Regular cardiac myocyte (primary cell): Measurements from ENCODE around the gene ATP9A. TPM values are rescaled to one million over a fixed set of nuclear protein-coding genes. Genes with fewer than 3 reads are reported as not detected.

Experiments
- total RNA-seq: library from RNA; depleted of rRNA; stranded (reverse); fragments of >200 nt; gene quantifications from 2 replicates; pipeline ENCODE4 v1.2.3, GENCODE V29; 2014

Gene ATP9A, protein sequence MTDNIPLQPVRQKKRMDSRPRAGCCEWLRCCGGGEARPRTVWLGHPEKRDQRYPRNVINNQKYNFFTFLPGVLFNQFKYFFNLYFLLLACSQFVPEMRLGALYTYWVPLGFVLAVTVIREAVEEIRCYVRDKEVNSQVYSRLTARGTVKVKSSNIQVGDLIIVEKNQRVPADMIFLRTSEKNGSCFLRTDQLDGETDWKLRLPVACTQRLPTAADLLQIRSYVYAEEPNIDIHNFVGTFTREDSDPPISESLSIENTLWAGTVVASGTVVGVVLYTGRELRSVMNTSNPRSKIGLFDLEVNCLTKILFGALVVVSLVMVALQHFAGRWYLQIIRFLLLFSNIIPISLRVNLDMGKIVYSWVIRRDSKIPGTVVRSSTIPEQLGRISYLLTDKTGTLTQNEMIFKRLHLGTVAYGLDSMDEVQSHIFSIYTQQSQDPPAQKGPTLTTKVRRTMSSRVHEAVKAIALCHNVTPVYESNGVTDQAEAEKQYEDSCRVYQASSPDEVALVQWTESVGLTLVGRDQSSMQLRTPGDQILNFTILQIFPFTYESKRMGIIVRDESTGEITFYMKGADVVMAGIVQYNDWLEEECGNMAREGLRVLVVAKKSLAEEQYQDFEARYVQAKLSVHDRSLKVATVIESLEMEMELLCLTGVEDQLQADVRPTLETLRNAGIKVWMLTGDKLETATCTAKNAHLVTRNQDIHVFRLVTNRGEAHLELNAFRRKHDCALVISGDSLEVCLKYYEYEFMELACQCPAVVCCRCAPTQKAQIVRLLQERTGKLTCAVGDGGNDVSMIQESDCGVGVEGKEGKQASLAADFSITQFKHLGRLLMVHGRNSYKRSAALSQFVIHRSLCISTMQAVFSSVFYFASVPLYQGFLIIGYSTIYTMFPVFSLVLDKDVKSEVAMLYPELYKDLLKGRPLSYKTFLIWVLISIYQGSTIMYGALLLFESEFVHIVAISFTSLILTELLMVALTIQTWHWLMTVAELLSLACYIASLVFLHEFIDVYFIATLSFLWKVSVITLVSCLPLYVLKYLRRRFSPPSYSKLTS
- total RNA-seq: 23.2 and 40.3 TPM in 2 replicates

DNA sequence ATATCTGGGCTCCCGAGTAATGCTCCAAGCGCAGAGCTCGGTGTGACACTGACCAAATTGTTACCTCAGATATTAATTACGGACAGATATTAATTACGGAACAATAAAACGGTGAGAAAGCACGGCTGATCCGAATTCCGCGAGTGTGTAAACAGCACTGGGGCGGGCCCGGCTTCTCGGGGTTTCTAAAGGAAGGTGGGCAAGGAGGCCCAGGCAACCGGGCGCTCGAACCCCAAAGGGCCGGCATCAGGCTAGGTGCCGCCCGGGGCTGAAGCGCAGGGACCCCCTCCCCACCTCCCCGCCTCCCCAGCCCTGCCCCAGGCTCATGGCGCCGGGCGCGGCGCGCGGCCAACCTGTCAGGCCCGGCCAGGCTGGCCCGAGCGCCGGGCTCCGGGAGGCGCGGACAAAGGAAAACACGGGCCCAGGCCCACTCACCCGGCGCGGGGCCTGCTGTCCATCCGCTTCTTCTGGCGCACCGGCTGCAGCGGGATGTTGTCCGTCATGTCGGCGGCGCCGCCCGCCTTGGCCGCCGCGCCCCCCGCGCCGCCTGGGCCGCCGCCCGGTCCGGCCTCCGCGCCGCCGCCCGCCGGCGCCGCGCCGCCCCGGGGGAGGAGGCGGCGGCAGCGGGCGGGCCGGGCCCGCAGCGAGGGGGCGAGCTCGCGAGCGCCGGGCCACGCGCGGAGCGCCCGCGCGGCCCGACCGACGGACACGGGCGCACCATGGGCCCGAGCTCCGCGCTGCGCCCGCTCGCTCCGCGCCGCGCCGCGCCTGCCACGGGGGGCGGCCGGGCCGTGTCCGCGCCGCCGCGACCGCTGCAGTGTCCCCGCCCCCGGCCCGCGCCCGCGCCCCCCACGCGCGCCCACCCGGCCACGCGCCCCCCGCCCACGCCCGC, at the start of gene ATP9A:
Gene ATP9A (minus strand): TSS at position 524 of the 892 bp plus-strand sequence. CDS start 21 bp downstream, at position 503.

DNA sequence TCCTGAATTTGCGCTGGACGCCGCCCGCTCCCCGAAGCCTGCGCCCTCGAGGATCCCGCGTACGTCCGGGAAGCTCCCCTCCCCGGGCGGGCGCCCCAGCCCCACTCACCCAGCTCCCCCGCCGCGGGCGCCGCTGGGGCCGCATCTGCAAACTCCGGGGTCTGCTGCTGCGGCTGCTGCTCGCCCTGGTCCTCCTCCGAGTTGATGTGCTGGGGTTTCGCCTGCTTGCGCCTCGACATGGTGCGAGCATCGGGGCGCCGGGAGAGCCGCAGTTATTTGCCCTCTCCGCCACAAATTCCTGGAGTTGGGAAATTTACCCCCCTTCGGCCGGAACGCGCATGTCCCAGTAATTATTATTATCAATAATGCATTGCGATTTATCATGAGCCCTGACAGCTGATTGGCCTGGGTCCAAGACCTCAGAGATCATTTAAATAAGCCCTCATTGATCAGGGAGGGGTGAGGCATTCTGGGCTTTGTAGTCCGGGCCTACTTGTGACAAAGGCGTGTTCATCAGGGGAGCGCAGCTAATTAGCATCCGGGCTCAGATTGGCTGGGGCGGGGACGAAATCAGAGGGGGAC, 34.1 kb upstream of the ATP9A start, which contains the start of gene SALL4:
Gene SALL4 (minus strand): TSS at position 352 of the 582 bp plus-strand sequence. CDS start 113 bp downstream, at position 239.

Other genes with a start within 250 kb of the ATP9A start
- under 0.01 and 0.19 TPM in 2 replicates for gene NFATC2, start 225.7 kb downstream of the ATP9A start, total RNA-seq
- gene SALL4, start 34.1 kb upstream of the ATP9A start, total RNA-seq: under 0.01 and 0.28 TPM in 2 replicates